NCI-H2171 (cell line): ENCODE data around the gene ZNF366.

Source experiments
- DNase-seq: peaks from one replicate; lab custom pipeline; 2025; lab: John Stamatoyannopoulos, UW

ZNF366 gene

GRCh38 chr5:72518001-72518683, 10.9 kb upstream of the ZNF366 start:
- no peak for DNase-seq

GRCh38 chr5:72516916-72517315, 9.7 kb upstream of the ZNF366 start:
- DNase-seq, result no peak

- no peak for DNase-seq
Measured at GRCh38 chr5:72515211-72515610, 8.0 kb upstream of the ZNF366 start.

- DNase-seq, result no peak
Measured at GRCh38 chr5:72512593-72512860, 5.3 kb upstream of the ZNF366 start.

GRCh38 chr5:72511774-72512592, 4.8 kb upstream of the ZNF366 start:
- no peak for DNase-seq

- DNase-seq, result no peak
Measured at GRCh38 chr5:72511366-72511765, 4.2 kb upstream of the ZNF366 start.

- no peak for DNase-seq
Measured at GRCh38 chr5:72510610-72511181, 3.5 kb upstream of the ZNF366 start.

GRCh38 chr5:72509401-72509800, 2.2 kb upstream of the ZNF366 start:
- DNase-seq, result no peak

- DNase-seq, result no peak
Measured at GRCh38 chr5:72508241-72509170, 1.3 kb upstream of the ZNF366 start.

- no peak for DNase-seq
Measured at GRCh38 chr5:72507907-72508238, 663 bp upstream of the ZNF366 start.

GRCh38 chr5:72506158-72506549, 1.1 kb downstream of the ZNF366 start:
- DNase-seq, result no peak

- no peak for DNase-seq
Measured at GRCh38 chr5:72505539-72506157, 1.6 kb downstream of the ZNF366 start.

GRCh38 chr5:72505016-72505415, 2.2 kb downstream of the ZNF366 start:
- no peak for DNase-seq

GRCh38 chr5:72503888-72504491, 3.2 kb downstream of the ZNF366 start:
- DNase-seq, result no peak

GRCh38 chr5:72501488-72501887, 5.7 kb downstream of the ZNF366 start:
- no peak for DNase-seq

GRCh38 chr5:72499730-72500129, 7.5 kb downstream of the ZNF366 start:
- DNase-seq, result no peak

- DNase-seq, result no peak
Measured at GRCh38 chr5:72499090-72499489, 8.1 kb downstream of the ZNF366 start.

- no peak for DNase-seq
Measured at GRCh38 chr5:72498284-72498683, 8.9 kb downstream of the ZNF366 start.

GRCh38 chr5:72497823-72498222, 9.4 kb downstream of the ZNF366 start:
- DNase-seq, result no peak

GRCh38 chr5:72495410-72495809, 11.8 kb downstream of the ZNF366 start:
- no peak for DNase-seq

GRCh38 chr5:72494623-72495124, 12.5 kb downstream of the ZNF366 start:
- DNase-seq, result no peak
